K562 (cell line): ENCODE data around the gene JAKMIP1. TPM values are rescaled to one million over a fixed set of nuclear protein-coding genes. Genes with fewer than 3 reads are reported as not detected.

Source experiments
- ATAC-seq: fragments of 200-7000 bp; cut with Tn5 transposase; 3 replicates; pipeline ENCODE4 v1.9.1; 2020; ENCODE audit warnings: moderate library complexity
- BruUV-seq: library from RNA; stranded (reverse); fragments of 400-500 nt; replicated peaks from 2 replicates; lab custom pipeline; 2021; lab: Mats Ljungman, UMichigan
- CTCF ChIA-PET: fragments of 300-600 bp; formaldehyde crosslinking; extraction: SDS; loops from one replicate; lab custom pipeline; 2021; ENCODE audit warnings: low intra/inter-chr PET ratio; lab: Yijun Ruan, JAX
- POLR2A ChIA-PET: fragments of 300-600, 350-650 bp; sonication (Branson Sonifier 250); formaldehyde crosslinking; extraction: SDS; loops from one replicate; lab custom pipeline; 2021; ENCODE audit warnings: antibody characterized with exemption, inconsistent platforms; lab: Yijun Ruan, JAX
- DNase-seq, 4 experiments: peaks; one replicate each; pipeline versions ENCODE4 v3.0.0 to v3.0.0-alpha.2; 2011 to 2018; ENCODE audit warnings: low spot score in 3 of 4, mixed read lengths in 3 of 4; ENCODE audit errors: extremely low read depth in 1 of 4
- FAIRE-seq: peaks from 2 replicates; lab custom pipeline; 2011; peaks lifted over from hg19 to GRCh38; lab: Jason Lieb, UNC
- H2AFZ ChIP-seq: 2 replicates; pipeline ENCODE4 v1.6.0; 2011; ENCODE audit warnings: low read depth, low read length, control low read depth, inconsistent platforms
- H3K27ac ChIP-seq: fragments of 200-600 bp; 3 replicates; pipeline ENCODE4 v1.8.0; 2011; ENCODE audit warnings: low read depth, mild to moderate bottlenecking, control low read depth, inconsistent platforms, low read length, moderate library complexity, mixed read lengths; ENCODE audit errors: extremely low read depth
- H3K27me3 ChIP-seq, 2 experiments: fragments of 300-600 bp in 1 of 2; 2 replicates in 1 of 2; 3 replicates in 1 of 2; pipeline versions ENCODE4 v1.6.0 to v1.8.0; 2011; ENCODE audit warnings: inconsistent platforms in 2 of 2, low read length in 2 of 2, mild to moderate bottlenecking in 1 of 2, mixed read lengths in 1 of 2, moderate library complexity in 1 of 2; ENCODE audit not compliant: control insufficient read depth in 2 of 2, insufficient read depth in 2 of 2
- H3K36me3 ChIP-seq: fragments of 300-600 bp; 3 replicates; pipeline ENCODE4 v1.8.0; 2011; ENCODE audit warnings: mild to moderate bottlenecking, low read length, inconsistent platforms; ENCODE audit not compliant: control insufficient read depth, insufficient read depth
- H3K4me1 ChIP-seq, 2 experiments: fragments of 200-600 bp in 1 of 2; replicated peaks in 1 of 2; 2 replicates in 1 of 2; 3 replicates in 1 of 2; pipeline versions ENCODE4 v1.5.1 to v1.8.0; 2011; ENCODE audit warnings: inconsistent platforms in 2 of 2, low read length in 2 of 2, mild to moderate bottlenecking in 1 of 2, mixed read lengths in 1 of 2, moderate library complexity in 1 of 2; ENCODE audit not compliant: control insufficient read depth in 2 of 2, insufficient read depth in 2 of 2
- H3K4me2 ChIP-seq: 2 replicates; pipeline ENCODE4 v1.6.1; 2011; ENCODE audit warnings: low read length, control low read depth, inconsistent platforms, mixed read lengths; ENCODE audit not compliant: insufficient read depth
- H3K4me3 ChIP-seq: fragments of 200-600 bp; sonication (generic), shearing (Covaris generic); 2 replicates; pipeline ENCODE4 v1.5.1; 2016; ENCODE audit warnings: control low read depth, inconsistent platforms
- H3K79me2 ChIP-seq: fragments of 200-600 bp; 3 replicates; pipeline ENCODE4 v1.8.0; 2011; ENCODE audit warnings: low read length, inconsistent platforms; ENCODE audit not compliant: control insufficient read depth, insufficient read depth
- H3K9ac ChIP-seq, 2 experiments: 2 replicates each; pipeline versions ENCODE4 v1.6.0 to v1.6.1; 2011; ENCODE audit warnings: low read depth in 2 of 2, low read length in 2 of 2, control low read depth in 1 of 2, inconsistent platforms in 1 of 2, mild to moderate bottlenecking in 1 of 2, mixed read lengths in 1 of 2; ENCODE audit not compliant: insufficient read depth in 1 of 2
- H3K9me1 ChIP-seq: one replicate; pipeline ENCODE4 v1.6.0; 2011; ENCODE audit warnings: inconsistent platforms, mild to moderate bottlenecking, low read length, moderate library complexity; ENCODE audit not compliant: control insufficient read depth, insufficient read depth
- H3K9me3 ChIP-seq: replicated peaks from 2 replicates; pipeline ENCODE4 v1.5.1; 2011; ENCODE audit warnings: low read depth, low read length, inconsistent platforms; ENCODE audit not compliant: control insufficient read depth, insufficient read depth
- H4K20me1 ChIP-seq: replicated peaks from 2 replicates; pipeline ENCODE4 v1.6.1; 2011; ENCODE audit warnings: low read length, inconsistent platforms, mixed read lengths; ENCODE audit not compliant: control insufficient read depth, insufficient read depth
- BHLHE40 ChIP-seq: IDR thresholded peaks from 2 replicates; pipeline ENCODE4 v1.6.1; 2011; ENCODE audit warnings: low read length, improper control_type of control experiment
- CHCHD3 ChIP-seq: fragments of 250-450 bp; sonication (Bioruptor Pico); IDR thresholded peaks from 2 replicates; pipeline ENCODE4 v2.1.2; 2022; ENCODE audit warnings: mild to moderate bottlenecking
- ELF1 ChIP-seq: fragments of 200-800 bp; sonication (Bioruptor generic); IDR thresholded peaks from 2 replicates; pipeline ENCODE4 v1.6.1; 2016; ENCODE audit warnings: missing genetic modification characterization, missing compliant biosample characterization
- ERF ChIP-seq: fragments of 450-650 bp; formaldehyde crosslinking; IDR thresholded peaks from 2 replicates; pipeline ENCODE4 v1.4.0; 2020; ENCODE audit warnings: mild to moderate bottlenecking, mixed read lengths
- ESRRB ChIP-seq: fragments of 250-450 bp; sonication (Bioruptor Pico); IDR thresholded peaks from 2 replicates; pipeline ENCODE4 v1.5.0; 2020; ENCODE audit warnings: mild to moderate bottlenecking, moderate library complexity, borderline replicate concordance
- ETS2 ChIP-seq: IDR thresholded peaks from 2 replicates; pipeline ENCODE4 v1.6.1; 2016; ENCODE audit warnings: borderline replicate concordance, missing genetic modification characterization, mild to moderate bottlenecking, moderate library complexity, missing compliant biosample characterization; ENCODE audit not compliant: poor library complexity, severe bottlenecking
- HMG20A ChIP-seq: fragments of 450-650 bp; formaldehyde crosslinking; conservative IDR thresholded peaks from 2 replicates; pipeline ENCODE4 v1.4.0; 2020; ENCODE audit warnings: mild to moderate bottlenecking, mixed read lengths
- MIER1 ChIP-seq: fragments of 450-650 bp; IDR thresholded peaks from 2 replicates; pipeline ENCODE4 v1.6.1; 2016; ENCODE audit warnings: antibody characterized with exemption, mild to moderate bottlenecking, low read depth
- MXI1 ChIP-seq: IDR thresholded peaks from 2 replicates; pipeline ENCODE4 v1.6.1; 2011; ENCODE audit warnings: low read depth, mild to moderate bottlenecking, improper control_type of control experiment, low read length
- NCOA2 ChIP-seq, 2 experiments: fragments of 450-650 bp; IDR thresholded peaks; 2 replicates each; pipeline ENCODE4 v1.6.1; 2018; ENCODE audit warnings: mild to moderate bottlenecking in 2 of 2, moderate library complexity in 1 of 2; ENCODE audit not compliant: partially characterized antibody in 2 of 2
- NELFE ChIP-seq: IDR thresholded peaks from 2 replicates; pipeline ENCODE4 v1.6.1; 2011; ENCODE audit warnings: mild to moderate bottlenecking; ENCODE audit not compliant: insufficient read depth, insufficient read length
- SMARCC2 ChIP-seq: fragments of 450-650 bp; IDR thresholded peaks from 2 replicates; pipeline ENCODE4 v1.6.1; 2017; ENCODE audit warnings: antibody characterized with exemption, moderate library complexity, mild to moderate bottlenecking, low read depth
- TCF3 ChIP-seq: sonication (generic); formaldehyde crosslinking; IDR thresholded peaks from 2 replicates; pipeline ENCODE4 v1.4.0; 2020; ENCODE audit warnings: mild to moderate bottlenecking, missing genetic modification reagents
- ZSCAN32 ChIP-seq: fragments of 450-650 bp; formaldehyde crosslinking; IDR thresholded peaks from 2 replicates; pipeline ENCODE4 v1.4.0; 2020; ENCODE audit warnings: mild to moderate bottlenecking, moderate library complexity
- WGBS: fragments of 100-300 bp; shearing (Covaris generic); methylation state at CpG from one replicate; pipeline ENCODE4 v1.1.6; 2016; ENCODE audit warnings: low coverage, mixed read lengths; ENCODE audit not compliant: insufficient coverage; ENCODE audit errors: missing lambda C conversion rate; 5-methylcytosine and 5-hydroxymethylcytosine counted together
- in situ Hi-C: fragments of 300-500 bp; cut with MboI; formaldehyde crosslinking; loops from 4 replicates; pipeline ENCODE4 v1.15.0; 2018; ENCODE audit warnings: inconsistent platforms, mixed read lengths
- intact Hi-C: fragments of 100-400 bp; cut with micrococcal nuclease; formaldehyde crosslinking; loops from 2 replicates; pipeline ENCODE4 v1.14.2; 2022
- polyA plus RNA-seq, 8 experiments: library from polyadenylated mRNA; depleted of rRNA in 4 of 8; stranded (reverse) in 5 of 8; unstranded in 3 of 8; fragments of >200 nt; fragmentation: Nextera tagmentation in 2 of 8; fragmentation: Illumina TruSeq in 1 of 8; extraction: Ambion mirVana in 2 of 8; extraction: Trizol in 1 of 8; gene quantifications; 2 replicates each; pipeline versions ENCODE4 v1.2.1 to v1.2.3, GENCODE V29; 2011 to 2014; ENCODE audit warnings: inconsistent platforms in 1 of 8, missing spikeins in 1 of 8
- total RNA-seq, 7 experiments: library from RNA; depleted of rRNA in 6 of 7; stranded (reverse); fragments of >200 nt in 6 of 7; fragmentation: Illumina TruSeq in 2 of 7; extraction: Trizol in 2 of 7; gene quantifications; 2 replicates each; pipeline versions ENCODE4 v1.2.1 to v1.2.3, GENCODE V29; 2011 to 2021; ENCODE audit warnings: low replicate concordance in 1 of 7
- TF ChIP-seq, protein P1 (sequence below): sonication (generic); formaldehyde crosslinking; IDR thresholded peaks from 2 replicates; pipeline ENCODE4 v1.8.1; 2023; ENCODE audit warnings: mild to moderate bottlenecking, missing genetic modification reagents, moderate library complexity
- TF ChIP-seq, protein P2 (sequence below): fragments of 250-450 bp; sonication (Bioruptor Pico); IDR thresholded peaks from 2 replicates; pipeline ENCODE4 v1.4.0; 2020; ENCODE audit warnings: mild to moderate bottlenecking, moderate library complexity, borderline replicate concordance

The JAKMIP1 gene
- total and polyA plus RNA-seq, 9 of the 15 experiments (the other 6 are each of a cell fraction or from before 2014, with no cell fraction given), result not detected

DNA sequence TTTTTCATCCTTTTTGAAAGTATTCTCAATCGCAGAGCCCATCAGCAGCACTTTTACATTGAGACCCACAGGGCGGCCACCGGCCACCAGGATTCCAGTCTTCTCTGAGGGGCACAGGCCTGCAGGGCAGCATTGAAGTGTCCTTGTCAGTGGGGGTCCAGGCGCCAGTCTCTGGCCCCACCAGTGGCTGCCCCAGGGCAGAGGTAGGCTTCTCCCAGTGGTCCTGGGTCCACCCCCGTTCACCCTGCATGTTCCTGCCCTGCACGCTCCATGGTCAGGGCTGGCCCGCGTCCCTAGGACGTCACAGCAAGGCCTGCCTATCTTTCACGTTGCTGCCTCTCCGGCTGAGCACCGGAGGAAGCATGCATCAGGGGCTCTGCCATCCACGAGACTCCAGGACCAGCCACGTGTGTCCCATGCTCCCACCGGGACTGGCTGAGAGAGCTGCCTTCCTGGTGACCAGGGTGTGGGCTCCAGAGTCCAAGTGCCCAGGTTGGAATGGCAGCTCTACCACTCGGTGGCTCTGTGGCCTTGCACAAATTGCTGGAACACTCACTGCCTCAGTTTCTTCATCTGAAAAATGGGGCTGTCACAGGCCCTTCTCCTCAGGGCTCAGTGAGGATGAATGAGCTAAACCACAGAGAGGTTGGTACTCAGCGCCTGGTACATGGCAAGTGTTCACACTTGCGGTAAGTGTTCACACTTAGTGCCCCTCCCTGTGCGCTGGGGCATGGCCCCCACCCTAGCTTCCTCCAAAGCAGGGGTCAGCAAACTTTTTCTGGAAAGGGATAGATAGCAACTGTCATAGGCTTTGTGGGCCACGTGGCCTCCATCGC is 30.7 kb upstream of the JAKMIP1 start (continued):
- TF ChIP-seq, protein P1, sequence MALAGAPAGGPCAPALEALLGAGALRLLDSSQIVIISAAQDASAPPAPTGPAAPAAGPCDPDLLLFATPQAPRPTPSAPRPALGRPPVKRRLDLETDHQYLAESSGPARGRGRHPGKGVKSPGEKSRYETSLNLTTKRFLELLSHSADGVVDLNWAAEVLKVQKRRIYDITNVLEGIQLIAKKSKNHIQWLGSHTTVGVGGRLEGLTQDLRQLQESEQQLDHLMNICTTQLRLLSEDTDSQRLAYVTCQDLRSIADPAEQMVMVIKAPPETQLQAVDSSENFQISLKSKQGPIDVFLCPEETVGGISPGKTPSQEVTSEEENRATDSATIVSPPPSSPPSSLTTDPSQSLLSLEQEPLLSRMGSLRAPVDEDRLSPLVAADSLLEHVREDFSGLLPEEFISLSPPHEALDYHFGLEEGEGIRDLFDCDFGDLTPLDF (CRISPR knock-in tag), result no peak

DNA sequence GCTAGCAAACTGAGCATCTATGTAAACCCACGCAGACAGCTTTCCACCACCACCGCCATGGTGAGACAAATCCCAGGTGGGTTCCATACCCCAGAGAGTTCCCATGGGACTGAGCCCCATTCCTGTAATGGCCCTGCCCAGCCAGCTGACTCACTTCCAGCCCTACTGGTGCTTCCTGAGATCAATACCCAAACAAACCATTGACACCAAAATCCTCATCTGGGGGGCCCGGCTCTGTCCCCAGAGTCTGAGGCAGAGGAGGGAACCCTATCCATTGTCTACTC is 30.1 kb upstream of the JAKMIP1 start:
- FAIRE-seq (no peak), ATAC-seq (no peak), DNase-seq (no peak)
- in situ Hi-C loops, result no loop called here
- Histone ChIP-seq H3K4me2 (no peak overlapping the region), H3K9ac (no peak overlapping the region), H3K79me2 (no peaks in the 10 kb centered on the region), H3K4me3 (no peak overlapping the region), H3K36me3 (no peaks in the 10 kb centered on the region), H3K9me3 (no peaks in the 10 kb centered on the region), H3K27me3 (peaks cover 0 to 20% of the 10 kb centered on the region in 2 experiments; a peak in 3 of 5 replicates), H4K20me1 (no peaks in the 10 kb centered on the region), H3K9me1 (no peaks in the 10 kb centered on the region), H3K27ac (no peak overlapping the region), H3K4me1 (no peaks in the 10 kb centered on the region; a peak in 1 of 5 replicates), H2AFZ (no peak overlapping the region)
- no peak for TF ChIP-seq CHCHD3 (CRISPR knock-in tag)
- no peak for TF ChIP-seq ERF (CRISPR knock-in tag)
- TF ChIP-seq, protein P2, sequence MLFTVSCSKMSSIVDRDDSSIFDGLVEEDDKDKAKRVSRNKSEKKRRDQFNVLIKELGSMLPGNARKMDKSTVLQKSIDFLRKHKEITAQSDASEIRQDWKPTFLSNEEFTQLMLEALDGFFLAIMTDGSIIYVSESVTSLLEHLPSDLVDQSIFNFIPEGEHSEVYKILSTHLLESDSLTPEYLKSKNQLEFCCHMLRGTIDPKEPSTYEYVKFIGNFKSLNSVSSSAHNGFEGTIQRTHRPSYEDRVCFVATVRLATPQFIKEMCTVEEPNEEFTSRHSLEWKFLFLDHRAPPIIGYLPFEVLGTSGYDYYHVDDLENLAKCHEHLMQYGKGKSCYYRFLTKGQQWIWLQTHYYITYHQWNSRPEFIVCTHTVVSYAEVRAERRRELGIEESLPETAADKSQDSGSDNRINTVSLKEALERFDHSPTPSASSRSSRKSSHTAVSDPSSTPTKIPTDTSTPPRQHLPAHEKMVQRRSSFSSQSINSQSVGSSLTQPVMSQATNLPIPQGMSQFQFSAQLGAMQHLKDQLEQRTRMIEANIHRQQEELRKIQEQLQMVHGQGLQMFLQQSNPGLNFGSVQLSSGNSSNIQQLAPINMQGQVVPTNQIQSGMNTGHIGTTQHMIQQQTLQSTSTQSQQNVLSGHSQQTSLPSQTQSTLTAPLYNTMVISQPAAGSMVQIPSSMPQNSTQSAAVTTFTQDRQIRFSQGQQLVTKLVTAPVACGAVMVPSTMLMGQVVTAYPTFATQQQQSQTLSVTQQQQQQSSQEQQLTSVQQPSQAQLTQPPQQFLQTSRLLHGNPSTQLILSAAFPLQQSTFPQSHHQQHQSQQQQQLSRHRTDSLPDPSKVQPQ (CRISPR knock-in tag), result no peak
- no peak for TF ChIP-seq MXI1
- no peak for TF ChIP-seq ZSCAN32 (CRISPR knock-in tag)
- no peak for TF ChIP-seq NCOA2 (IDR thresholded peaks at IDR 0.05; ENCODE audit: partially characterized antibody in 2 of 2)
- TF ChIP-seq SMARCC2, result no peak
- TF ChIP-seq HMG20A, result no peak
- TF ChIP-seq ELF1 (tag), result no peak
- TF ChIP-seq NELFE, result no peak
- no peak for TF ChIP-seq ESRRB (CRISPR knock-in tag)
- no peak for TF ChIP-seq ETS2 (tag)
- TF ChIP-seq TCF3, result no peak
- no peak for TF ChIP-seq MIER1
- TF ChIP-seq BHLHE40, result no peak
- intact Hi-C loops, result no loop called here
- ChIA-PET POLR2A (no interaction called here), CTCF (no interaction called here)
- 0% methylated on average over 3 of the region's 3 CpGs for WGBS
- BruUV-seq, result no TSS peak
